Pancreas (tissue), 10 donors: ENCODE results near the gene STAT6. TPM values are rescaled to one million over a fixed set of nuclear protein-coding genes. Genes with fewer than 3 reads are reported as not detected.

Experiments
- ATAC-seq, 4 donors: fragments of 200-7000 bp; cut with Tn5 transposase; one replicate each; pipeline versions ENCODE4 v1.8.0 to v1.9.1; 2020; ENCODE audit warnings: mild to moderate bottlenecking in 4 of 4, moderate library complexity in 4 of 4
- DNase-seq, 6 donors: peaks; one replicate each; pipeline ENCODE4 v3.0.0-alpha.2; 2020
- FAIRE-seq: peaks from 2 replicates; lab custom pipeline; 2012; peaks lifted over from hg19 to GRCh38; lab: Jason Lieb, UNC
- H3K27ac ChIP-seq, 4 donors: fragments of 200-600 bp; sonication (generic); 1 replicate in 3 of 4; 2 replicates in 1 of 4; pipeline versions ENCODE4 v1.5.0 to v1.8.0; 2020
- H3K27me3 ChIP-seq, 4 donors: fragments of 200-600 bp; one replicate each; pipeline ENCODE4 v1.8.0; 2021
- H3K36me3 ChIP-seq, 3 donors: fragments of 200-600 bp; sonication (generic) in 1 of 3; one replicate each; pipeline versions ENCODE4 v1.5.0 to v1.8.0; 2020 to 2021
- H3K4me1 ChIP-seq, 3 donors: fragments of 200-600 bp; one replicate each; pipeline ENCODE4 v1.8.0; 2021
- H3K4me3 ChIP-seq, 4 donors: fragments of 200-600 bp; sonication (generic) in 2 of 4; one replicate each; pipeline versions ENCODE4 v1.5.0 to v1.8.0; 2020 to 2021
- H3K9me3 ChIP-seq, 4 donors: fragments of 200-600 bp; one replicate each; pipeline ENCODE4 v1.8.0; 2021
- CTCF ChIP-seq, 4 donors: fragments of 200-600 bp; sonication (generic) in 3 of 4; IDR thresholded peaks; one replicate each; pipeline versions ENCODE4 v1.5.0 to v1.8.0; 2021; ENCODE audit warnings: antibody characterized with exemption in 4 of 4
- WGBS, 2 donors: extraction: QIAGEN DNeasy Blood & Tissue Kit; methylation state at CpG; one replicate each; pipeline ENCODE4 v1.1.7; 2013; 5-methylcytosine and 5-hydroxymethylcytosine counted together
- intact Hi-C, 3 donors: fragments of 100-400 bp; cut with DNase I; formaldehyde crosslinking; loops; one replicate each; pipeline versions ENCODE4 v1.11.1 to v1.14.2; 2022
- polyA plus RNA-seq, 2 donors: library from polyadenylated mRNA; stranded (reverse); fragments of 200-250 nt; gene quantifications; one replicate each; pipeline ENCODE4 v1.2.3, GENCODE V29; 2013
- total RNA-seq, 6 donors: library from RNA; stranded (reverse); fragmentation: NEBNext Ultra II Directional in 4 of 6; extraction: Animal tissue kit (Norgen Biotek cat#: 25700) in 4 of 6; gene quantifications; one replicate each; pipeline versions ENCODE4 v1.2.1 to v1.2.4, GENCODE V29; 2021 to 2023
- donor health status: healthy with polysubstance abuse.
- donor health status: DM: no; HTN: no; CAD: no; lungs with moderate emphysema.
- donor health status: DM: no; HTN: no; CAD: no.
- donor health status: control.
- donor health status: control.
- donor health status: Bipolar disorder and iron deficiency.
- donor health status: DM: yes; HTN: yes; CAD: no.
- donor health status: DM: no; HTN: no; CAD: no.
- donor health status: DM: no; HTN: no; CAD: no.
- donor health status: DM: yes; HTN: yes; CAD: no.

Gene STAT6
- total and polyA plus RNA-seq, 8 donors: 31.0 to 141 (median 56.2) TPM

GRCh38 chr12:57154804-57155434, 43.8 kb upstream of the STAT6 start:
- Histone ChIP-seq H3K27me3 (no peaks in the 10 kb centered on the region), H3K4me1 (peaks cover 0 to 2% (median 0%) of the 10 kb centered on the region in 3 donors), H3K36me3 (peaks cover 0 to 6% (median 0%) of the 10 kb centered on the region in 3 donors), H3K4me3 (no peak overlapping the region), H3K27ac (no peak overlapping the region), H3K9me3 (no peaks in the 10 kb centered on the region)
- DNase-seq (no peak), ATAC-seq (no peak), FAIRE-seq (no peak)
- no peak for TF ChIP-seq CTCF (IDR thresholded peaks at IDR 0.05)
- intact Hi-C loops: no loop called here
- 77 to 80% methylated on average over 5 of the region's 5 CpGs for WGBS, 2 donors

GRCh38 chr12:57154076-57154475, 42.9 kb upstream of the STAT6 start:
- Histone ChIP-seq H3K4me3 (no peak overlapping the region), H3K36me3 (peaks cover 0 to 6% (median 0%) of the 10 kb centered on the region in 3 donors), H3K9me3 (no peaks in the 10 kb centered on the region), H3K27ac (no peak overlapping the region), H3K4me1 (peaks cover 0 to 2% (median 0%) of the 10 kb centered on the region in 3 donors), H3K27me3 (no peaks in the 10 kb centered on the region)
- intact Hi-C loops: no loop called here
- no peak for TF ChIP-seq CTCF (IDR thresholded peaks at IDR 0.05)
- DNase-seq (no peak), FAIRE-seq (no peak), ATAC-seq (no peak)
- 88% methylated on average over 6 of the region's 6 CpGs for WGBS, 2 donors

GRCh38 chr12:57153415-57153997, 42.3 kb upstream of the STAT6 start:
- no peaks in the 10 kb centered on the region for H3K27me3 ChIP-seq
- WGBS, 2 donors: 75 to 86% methylated on average over 1 of the region's 1 CpG
- peaks cover 0 to 2% (median 0%) of the 10 kb centered on the region in 3 donors for H3K4me1 ChIP-seq
- ATAC-seq (no peak), DNase-seq (no peak), FAIRE-seq (no peak)
- H3K9me3 ChIP-seq: no peaks in the 10 kb centered on the region
- intact Hi-C loops: no loop called here
- peak overlapping the region in 1 of 4 donors; percentile 10 for H3K27ac ChIP-seq
- no peak overlapping the region for H3K4me3 ChIP-seq
- no peak for TF ChIP-seq CTCF (IDR thresholded peaks at IDR 0.05)
- peaks cover 0 to 6% (median 0%) of the 10 kb centered on the region in 3 donors for H3K36me3 ChIP-seq

- H3K4me1 ChIP-seq: peaks cover 0 to 2% (median 0%) of the 10 kb centered on the region in 3 donors
- ATAC-seq: peak in 2 of 4 donors; percentile 26 to 39
Measured at GRCh38 chr12:57152639-57153038, 41.5 kb upstream of the STAT6 start.

More at GRCh38 chr12:57152639-57153038, 41.5 kb upstream of the STAT6 start:
- intact Hi-C loops: no loop called here
- peak overlapping the region in 2 of 4 donors; percentile 22 to 28 for H3K27ac ChIP-seq
- H3K36me3 ChIP-seq: peaks cover 0 to 6% (median 0%) of the 10 kb centered on the region in 3 donors
- H3K4me3 ChIP-seq: no peak overlapping the region
- DNase-seq (no peak), FAIRE-seq (no peak)
- WGBS, 2 donors: 84 to 85% methylated on average over 4 of the region's 4 CpGs
- H3K9me3 ChIP-seq: no peaks in the 10 kb centered on the region
- H3K27me3 ChIP-seq: no peaks in the 10 kb centered on the region
- no peak for TF ChIP-seq CTCF (IDR thresholded peaks at IDR 0.05)
